Neural crest cell (in vitro differentiated cells): ENCODE data around the gene TYW1B. TPM values are rescaled to one million over a fixed set of nuclear protein-coding genes. Genes with fewer than 3 reads are reported as not detected.
"Not testable (repeated sequence)": the region's sequence is repeated elsewhere in the genome, so short reads cannot be mapped to it uniquely, and the experiment has no call there.

ENCODE experiments used
- DNase-seq: peaks from one replicate; pipeline ENCODE4 v3.0.0; 2021; ENCODE audit warnings: low read depth, mixed read lengths, low spot score
- H3K27ac Mint-ChIP-seq: one replicate; pipeline ENCODE4 v1.8.0; 2021; ENCODE audit warnings: mild to moderate bottlenecking, mixed read lengths; ENCODE audit not compliant: unreplicated experiment
- H3K27me3 Mint-ChIP-seq: 2 replicates; pipeline ENCODE4 v1.8.0; 2021; ENCODE audit warnings: low read depth, mild to moderate bottlenecking, mixed read lengths
- H3K36me3 Mint-ChIP-seq: 2 replicates; pipeline ENCODE4 v1.8.0; 2021; ENCODE audit warnings: low read depth, mild to moderate bottlenecking, mixed read lengths
- H3K4me1 Mint-ChIP-seq: 2 replicates; pipeline ENCODE4 v1.8.0; 2021; ENCODE audit warnings: mixed read lengths
- H3K4me3 Mint-ChIP-seq: one replicate; pipeline ENCODE4 v1.8.0; 2021; ENCODE audit warnings: mild to moderate bottlenecking, mixed read lengths
- H3K9me3 Mint-ChIP-seq: 2 replicates; pipeline ENCODE4 v1.8.0; 2021; ENCODE audit warnings: mixed read lengths
- CTCF ChIP-seq: fragments of 200-600 bp; sonication (generic); conservative IDR thresholded peaks from 2 replicates; pipeline ENCODE4 v1.5.0; 2021; ENCODE audit warnings: antibody characterized with exemption, mild to moderate bottlenecking
- total RNA-seq: library from RNA; stranded (reverse); gene quantifications from 2 replicates; pipeline ENCODE4 v1.2.1, GENCODE V29; 2021

TYW1B gene
- total RNA-seq, 1 donor from 2014 or later = 2.7 TPM

- DNase-seq, H3K27ac Mint-ChIP-seq, H3K27me3 Mint-ChIP-seq, H3K4me3 Mint-ChIP-seq, H3K9me3 Mint-ChIP-seq, H3K4me1 Mint-ChIP-seq, H3K36me3 Mint-ChIP-seq: not testable (repeated sequence)
- peak; percentile 60 for TF ChIP-seq CTCF
Measured at GRCh38 chr7:72635273-72635908, 192.6 kb downstream of the TYW1B start.

GRCh38 chr7:72632765-72633292 is 195.2 kb downstream of the TYW1B start:
- H3K36me3 Mint-ChIP-seq, H3K27me3 Mint-ChIP-seq, DNase-seq, H3K27ac Mint-ChIP-seq, H3K4me1 Mint-ChIP-seq, H3K9me3 Mint-ChIP-seq, H3K4me3 Mint-ChIP-seq: not testable (repeated sequence)

- H3K27me3 Mint-ChIP-seq, H3K4me3 Mint-ChIP-seq, H3K27ac Mint-ChIP-seq, DNase-seq, H3K36me3 Mint-ChIP-seq, H3K4me1 Mint-ChIP-seq, H3K9me3 Mint-ChIP-seq: not testable (repeated sequence)
Measured at GRCh38 chr7:72628375-72628774, 199.6 kb downstream of the TYW1B start.

GRCh38 chr7:72626428-72627011 is 201.5 kb downstream of the TYW1B start:
- not testable (repeated sequence) for H3K4me3 Mint-ChIP-seq, H3K36me3 Mint-ChIP-seq, H3K27me3 Mint-ChIP-seq, DNase-seq, H3K4me1 Mint-ChIP-seq, H3K27ac Mint-ChIP-seq, H3K9me3 Mint-ChIP-seq

GRCh38 chr7:72625721-72626423 is 202.1 kb downstream of the TYW1B start:
- not testable (repeated sequence) for H3K27ac Mint-ChIP-seq, DNase-seq, H3K4me3 Mint-ChIP-seq, H3K36me3 Mint-ChIP-seq, H3K27me3 Mint-ChIP-seq, H3K9me3 Mint-ChIP-seq
- peaks cover 10% of the 10 kb centered on the region for H3K4me1 Mint-ChIP-seq

GRCh38 chr7:72622532-72622931 is 205.5 kb downstream of the TYW1B start:
- peaks cover 10% of the 10 kb centered on the region for H3K4me1 Mint-ChIP-seq
- H3K27ac Mint-ChIP-seq = no peak overlapping the region
- H3K27me3 Mint-ChIP-seq = peaks cover 3% of the 10 kb centered on the region
- DNase-seq = no peak
- no peaks in the 10 kb centered on the region for H3K9me3 Mint-ChIP-seq
- peaks cover 1% of the 10 kb centered on the region for H3K36me3 Mint-ChIP-seq
- no peak for TF ChIP-seq CTCF
- no peak overlapping the region for H3K4me3 Mint-ChIP-seq

GRCh38 chr7:72621761-72622187 is 206.2 kb downstream of the TYW1B start:
- H3K27ac Mint-ChIP-seq, DNase-seq, H3K9me3 Mint-ChIP-seq, H3K4me3 Mint-ChIP-seq, H3K27me3 Mint-ChIP-seq, H3K36me3 Mint-ChIP-seq: not testable (repeated sequence)
- peaks cover 10% of the 10 kb centered on the region for H3K4me1 Mint-ChIP-seq

GRCh38 chr7:72620923-72621322 is 207.1 kb downstream of the TYW1B start:
- not testable (repeated sequence) for H3K27me3 Mint-ChIP-seq, DNase-seq, H3K36me3 Mint-ChIP-seq, H3K9me3 Mint-ChIP-seq, H3K4me3 Mint-ChIP-seq, H3K27ac Mint-ChIP-seq
- H3K4me1 Mint-ChIP-seq = peaks cover 10% of the 10 kb centered on the region

- DNase-seq, H3K4me3 Mint-ChIP-seq, H3K9me3 Mint-ChIP-seq, H3K27me3 Mint-ChIP-seq: not testable (repeated sequence)
- Mint-ChIP-seq H3K27ac (peak overlapping the region; percentile 68), H3K36me3 (peaks cover 16% of the 10 kb centered on the region), H3K4me1 (peaks cover 10% of the 10 kb centered on the region)
Measured at GRCh38 chr7:72618435-72619180, 209.4 kb downstream of the TYW1B start.

GRCh38 chr7:72609761-72610160 is 218.2 kb downstream of the TYW1B start:
- not testable (repeated sequence) for H3K4me3 Mint-ChIP-seq, H3K27me3 Mint-ChIP-seq, H3K9me3 Mint-ChIP-seq, H3K4me1 Mint-ChIP-seq, H3K27ac Mint-ChIP-seq, DNase-seq
- H3K36me3 Mint-ChIP-seq = peaks cover 19% of the 10 kb centered on the region

GRCh38 chr7:72607988-72608387 is 220.0 kb downstream of the TYW1B start:
- H3K27ac Mint-ChIP-seq, H3K4me1 Mint-ChIP-seq, H3K27me3 Mint-ChIP-seq, DNase-seq, H3K9me3 Mint-ChIP-seq, H3K4me3 Mint-ChIP-seq: not testable (repeated sequence)
- H3K36me3 Mint-ChIP-seq = peaks cover 23% of the 10 kb centered on the region
